ENCODE results near the gene CLEC4G. TPM values are rescaled to one million over a fixed set of nuclear protein-coding genes. Genes with fewer than 3 reads are reported as not detected.

Gene CLEC4G
- total and polyA plus RNA-seq, 9 of the 15 experiments (the other 6 are each of a cell fraction or from before 2014, with no cell fraction given), result not detected

- peak in 1 of 2 experiments; percentile 24 for TF ChIP-seq AFF1 (IDR thresholded peaks at IDR 0.05; ENCODE audit: low read depth in 1 of 2, partially characterized antibody in 2 of 2)
These were observed 32.2 kb upstream of the CLEC4G start (continued) for GRCh38 chr19:7764157-7764556.

GRCh38 chr19:7763696-7764095 lies 31.8 kb upstream of the CLEC4G start:
- Histone ChIP-seq H3K79me2 (ENCODE audit: control insufficient read depth, insufficient read depth, low read length) (no peaks in the 10 kb centered on the region), H3K27ac (ENCODE audit: extremely low read depth, low read depth, low read length) (no peak overlapping the region; the same call in 2 of the 3 replicates), H2AFZ (ENCODE audit: low read depth, low read length) (no peak overlapping the region; the same call in 1 of the 2 replicates), H3K36me3 (ENCODE audit: control insufficient read depth, insufficient read depth, low read length) (no peaks in the 10 kb centered on the region), H3K9ac (ENCODE audit: insufficient read depth in 1 of 2, low read depth in 2 of 2, low read length in 2 of 2) (peak overlapping the region in 1 of 2 experiments; percentile 65; a peak in 1 of 4 replicates), H3K9me1 (ENCODE audit: control insufficient read depth, insufficient read depth, low read length) (no peaks in the 10 kb centered on the region), H4K20me1 (replicated peaks; ENCODE audit: control insufficient read depth, insufficient read depth, low read length) (no peaks in the 10 kb centered on the region), H3K4me1 (replicated peaks in 1 of 2; ENCODE audit: control insufficient read depth in 2 of 2, insufficient read depth in 2 of 2, low read length in 2 of 2) (peaks cover 10 to 11% of the 10 kb centered on the region in 2 experiments; a peak in 4 of 5 replicates), H3K4me3 (no peak overlapping the region), H3K4me2 (ENCODE audit: insufficient read depth, low read length) (no peak overlapping the region; the same call in 1 of the 2 replicates), H3K9me3 (replicated peaks; ENCODE audit: control insufficient read depth, insufficient read depth, low read depth, low read length) (peaks cover 3% of the 10 kb centered on the region; the same call in 1 of the 2 replicates), H3K27me3 (ENCODE audit: control insufficient read depth in 2 of 2, insufficient read depth in 2 of 2, low read length in 2 of 2) (peaks cover 10 to 28% of the 10 kb centered on the region in 2 experiments; a peak in 4 of 5 replicates)
- ChIA-PET CTCF (ENCODE audit: low intra/inter-chr PET ratio) (no interaction called here), POLR2A (interaction anchor here (0.7 kb wide), 1 partner anchor 10 kb away, joined by 3 read pairs; no protein-coding TSS in a partner anchor)
- in situ Hi-C loops (cut with MboI), result no loop called here
- ATAC-seq (no peak), FAIRE-seq (no peak), DNase-seq (ENCODE audit: extremely low read depth in 1 of 4, low spot score in 3 of 4) (no peak)
- no peak for TF ChIP-seq SMAD4 (CRISPR knock-in tag; conservative IDR thresholded peaks at IDR 0.05)
- TF ChIP-seq ZFX (CRISPR knock-in tag; IDR thresholded peaks at IDR 0.05), result 0 out of 2 replicates have a peak, but pooled peaks have one; percentile 17
- no peak for TF ChIP-seq POLR2AphosphoS5 (IDR thresholded peaks at IDR 0.05; ENCODE audit: control insufficient read depth, insufficient read depth, low read depth, low read length)
- no peak for TF ChIP-seq MED1 (CRISPR knock-in tag; IDR thresholded peaks at IDR 0.05; ENCODE audit: borderline replicate concordance)
- WGBS (ENCODE audit: insufficient coverage, low coverage, missing lambda C conversion rate), result 0% methylated on average over 1 of the region's 1 CpG
- intact Hi-C loops (cut with micrococcal nuclease), result no loop called here
- no TSS peak for BruUV-seq (replicated peaks)
